Head of caudate nucleus (tissue), 42 donors: ENCODE results near the gene ATP8A2.

ENCODE experiments used
- DNase-seq, 42 donors: peaks; one replicate each; pipeline versions ENCODE4 v3.0.0 to v3.0.0-alpha.2; 2020 to 2021; ENCODE audit warnings: mixed read lengths in 7 of 42
- intact Hi-C: fragments of 100-400 bp; cut with DNase I; formaldehyde crosslinking; loops from one replicate; pipeline ENCODE4 v1.15.0; 2022

The ATP8A2 gene

GRCh38 chr13:25847635-25848626 is 476.2 kb downstream of the ATP8A2 start:
- peak in 1 of 42 donors; percentile 13 for DNase-seq
- intact Hi-C loops = no loop called here

GRCh38 chr13:25848812-25849745 is 477.3 kb downstream of the ATP8A2 start:
- intact Hi-C loops = no loop called here
- no peak for DNase-seq

GRCh38 chr13:25857830-25858229 is 486.1 kb downstream of the ATP8A2 start:
- no peak for DNase-seq
- intact Hi-C loops = no loop called here

GRCh38 chr13:25859528-25859927 is 487.8 kb downstream of the ATP8A2 start:
- DNase-seq = no peak
- intact Hi-C loops = no loop called here

DNA sequence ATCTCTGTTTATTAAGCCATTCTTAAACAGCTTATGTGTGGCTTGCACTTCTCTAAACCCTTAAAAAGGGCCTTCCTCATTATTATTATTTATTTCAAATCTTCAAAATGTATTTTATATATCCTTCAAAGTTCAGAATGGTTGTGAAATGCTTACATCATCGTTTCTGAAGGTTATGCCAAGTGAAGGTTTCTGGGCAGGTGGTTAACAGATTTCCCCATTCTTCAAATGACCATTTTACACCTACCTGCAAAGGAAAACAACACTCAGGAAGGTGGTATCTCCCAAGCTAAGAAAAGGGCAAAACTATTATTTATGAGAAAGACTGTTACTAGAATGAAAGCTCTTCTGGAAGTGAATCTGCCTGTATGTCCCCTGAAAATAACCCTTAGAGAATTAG is 488.5 kb downstream of the ATP8A2 start:
- DNase-seq = no peak
- intact Hi-C loops = no loop called here

GRCh38 chr13:25860862-25861261 is 489.1 kb downstream of the ATP8A2 start:
- no peak for DNase-seq
- intact Hi-C loops = no loop called here

GRCh38 chr13:25862156-25862555 is 490.4 kb downstream of the ATP8A2 start:
- no peak for DNase-seq
- intact Hi-C loops = no loop called here

GRCh38 chr13:25864116-25864515 is 492.3 kb downstream of the ATP8A2 start:
- DNase-seq = no peak
- intact Hi-C loops = no loop called here

- no peak for DNase-seq
- intact Hi-C loops = no loop called here
Measured at GRCh38 chr13:25864936-25865335, 493.2 kb downstream of the ATP8A2 start.

DNA sequence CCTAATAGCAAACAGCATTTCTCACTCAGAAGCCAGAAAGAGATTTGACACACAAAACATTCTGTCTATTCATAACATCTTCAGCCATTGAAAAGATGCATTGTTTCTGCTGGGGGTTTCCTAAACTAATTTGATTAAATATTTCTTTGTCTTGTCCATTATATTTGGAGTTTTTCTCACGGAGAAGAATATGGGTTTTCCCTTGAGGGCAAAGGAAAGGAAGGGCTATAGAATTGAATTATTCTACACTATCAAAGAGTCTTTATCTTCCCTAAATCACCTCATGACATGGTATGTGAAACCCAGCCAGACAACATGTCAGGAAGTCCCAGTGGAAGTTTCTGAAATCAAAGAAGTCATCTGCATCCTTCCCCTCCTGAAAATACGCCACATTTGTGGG is 493.6 kb downstream of the ATP8A2 start:
- intact Hi-C loops = no loop called here
- DNase-seq = no peak

DNA sequence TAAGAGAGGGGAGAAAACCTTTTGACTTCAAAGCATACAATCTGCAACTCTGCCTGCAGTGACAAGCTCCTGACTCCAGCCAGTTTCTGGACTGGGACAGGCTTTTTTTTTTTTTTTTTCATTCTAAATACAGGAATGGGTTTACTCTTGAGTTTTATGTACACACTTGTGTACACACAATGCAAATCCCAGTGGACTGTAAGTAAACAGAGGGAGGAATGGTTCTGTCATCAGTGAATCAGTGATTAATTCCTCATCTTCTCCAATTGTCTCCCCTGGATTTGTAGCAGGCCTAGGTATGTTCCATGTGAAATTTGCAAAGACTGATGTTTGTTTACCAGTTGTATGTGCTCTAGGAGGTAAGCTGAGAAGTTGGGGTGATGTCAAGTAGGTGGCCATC is 495.3 kb downstream of the ATP8A2 start:
- DNase-seq = no peak
- intact Hi-C loops = no loop called here

GRCh38 chr13:25868490-25868889 is 496.7 kb downstream of the ATP8A2 start:
- intact Hi-C loops = no loop called here

DNA sequence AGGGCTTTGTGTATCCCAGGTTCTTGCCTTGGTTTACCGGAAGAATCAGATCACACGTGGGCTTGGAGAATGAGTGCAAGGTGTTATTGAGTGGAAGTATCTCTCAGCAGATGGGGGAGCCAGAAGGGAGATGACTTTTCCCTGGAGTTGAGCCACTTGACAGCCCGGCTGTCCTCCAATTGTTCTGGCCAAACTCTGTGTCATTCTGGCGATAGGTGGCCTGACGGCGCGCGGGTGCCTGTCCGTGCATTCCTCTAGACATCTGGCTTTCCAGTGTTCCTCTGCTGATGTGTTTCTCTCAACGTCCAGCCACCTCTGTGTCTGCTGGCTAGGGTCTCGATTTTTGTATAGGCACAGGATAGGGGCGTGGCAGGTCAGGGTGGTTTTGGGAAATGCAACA is 498.2 kb downstream of the ATP8A2 start:
- no peak for DNase-seq
- intact Hi-C loops = no loop called here

More at GRCh38 chr13:25868490-25868889, 496.7 kb downstream of the ATP8A2 start:
- DNase-seq = no peak

DNA sequence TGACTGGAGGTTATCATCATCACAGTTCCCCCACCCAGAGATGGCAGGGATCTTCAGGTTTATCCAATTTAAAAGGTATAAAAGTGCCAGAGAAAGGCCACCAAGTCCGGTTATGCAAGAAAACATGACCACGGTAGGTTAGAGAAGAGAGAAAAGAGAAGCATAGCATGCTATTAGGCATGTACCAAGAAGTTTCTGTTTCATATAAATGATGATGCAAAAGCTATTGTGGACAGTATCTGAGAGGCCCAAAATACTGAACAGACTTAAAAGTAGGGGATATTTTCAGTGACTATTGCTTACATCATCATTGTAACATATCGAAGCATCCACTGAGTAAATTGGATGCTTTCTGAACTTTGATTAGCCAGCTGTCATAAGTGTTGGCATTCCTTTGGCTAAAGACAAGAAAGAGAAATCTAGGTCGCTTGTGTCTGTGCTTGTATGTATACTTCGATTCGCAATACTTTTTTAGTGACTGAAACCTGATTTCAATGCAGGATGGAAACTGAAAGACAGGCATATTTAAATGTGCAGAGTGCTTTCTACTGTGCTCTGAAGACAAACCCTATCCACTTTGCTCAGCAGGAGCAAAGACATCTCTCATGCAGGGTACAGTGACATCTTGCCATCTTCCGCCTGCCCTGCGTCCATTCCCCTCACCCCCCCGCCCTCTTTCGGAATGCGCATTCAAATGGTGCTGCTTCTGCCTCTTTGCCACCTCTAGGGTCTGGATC is 499.8 kb downstream of the ATP8A2 start:
- intact Hi-C loops = no loop called here
- DNase-seq = no peak

- DNase-seq = peak in 35 of 42 donors; percentile 17 to 88 (median 49)
Measured at GRCh38 chr13:25872481-25873241, 500.9 kb downstream of the ATP8A2 start.

DNA sequence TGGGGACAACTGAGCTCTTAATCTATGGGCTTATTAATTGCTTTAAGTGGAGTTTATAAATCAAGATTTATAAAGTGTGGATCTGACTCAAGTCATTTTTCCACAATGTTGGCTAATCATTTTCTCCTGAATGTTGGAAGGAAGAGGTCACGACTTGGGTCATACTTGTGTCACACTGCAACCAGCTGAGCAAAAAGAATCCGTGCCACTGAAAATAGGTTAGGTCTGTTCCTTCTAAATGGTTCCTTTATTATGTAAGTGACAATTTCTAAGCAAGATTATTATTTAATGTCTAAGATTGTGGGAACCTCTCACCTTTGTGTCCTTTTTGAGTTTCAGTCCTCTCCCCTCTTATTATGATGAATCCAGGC is 501.5 kb downstream of the ATP8A2 start:
- intact Hi-C loops = no loop called here
- peak in 2 of 42 donors; percentile 19 to 22 for DNase-seq

More at GRCh38 chr13:25872481-25873241, 500.9 kb downstream of the ATP8A2 start:
- intact Hi-C loops = no loop called here

- intact Hi-C loops = no loop called here
- no peak for DNase-seq
Measured at GRCh38 chr13:25874064-25874737, 502.4 kb downstream of the ATP8A2 start.

DNA sequence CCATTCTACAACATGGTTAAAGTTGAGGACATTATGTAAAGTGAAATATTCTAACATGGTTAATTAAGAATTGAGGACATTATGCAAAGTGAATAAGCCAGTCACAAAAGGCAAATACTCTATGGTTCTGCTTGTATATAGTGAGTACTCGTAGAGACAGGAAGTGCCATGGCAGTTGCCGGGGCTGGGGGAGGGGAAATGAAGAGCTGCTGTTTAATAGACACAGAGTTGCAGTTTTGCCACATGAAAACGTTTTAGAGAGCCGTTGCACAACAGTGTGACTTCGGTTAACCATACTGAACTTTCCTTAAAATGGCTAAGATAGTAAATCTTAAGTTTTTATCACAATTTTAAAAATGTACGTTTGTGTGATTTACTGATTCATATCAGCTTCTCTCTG is 503.1 kb downstream of the ATP8A2 start:
- intact Hi-C loops = no loop called here

More for the DNA sequence above, 503.1 kb downstream of the ATP8A2 start:
- DNase-seq = no peak
